DND-41 (cell line): ENCODE measurements around the gene PDCD4.
A peak's percentile ranks its signal among the peaks of the same experiment; 100 is the strongest.

Source experiments
- ATAC-seq: fragments of 200-7000 bp; cut with Tn5 transposase; 3 replicates; pipeline ENCODE4 v1.9.1; 2021; ENCODE audit warnings: low read depth; ENCODE audit not compliant: insufficient read depth
- DNase-seq: peaks from one replicate; pipeline ENCODE4 v3.0.0-alpha.2; 2020
- H2AFZ ChIP-seq: 2 replicates; pipeline ENCODE4 v1.6.0; 2012; ENCODE audit warnings: low read depth, low read length
- H3K27ac ChIP-seq: 2 replicates; pipeline ENCODE4 v1.5.1; 2012; ENCODE audit warnings: low read length, inconsistent platforms
- H3K27me3 ChIP-seq: fragments of 200-600 bp; sonication (generic); 2 replicates; pipeline ENCODE4 v1.6.0; 2012; ENCODE audit warnings: low read length, mild to moderate bottlenecking, inconsistent platforms; ENCODE audit not compliant: insufficient read depth, poor library complexity
- H3K36me3 ChIP-seq: 2 replicates; pipeline ENCODE4 v1.5.1; 2012; ENCODE audit warnings: low read length, inconsistent platforms; ENCODE audit not compliant: insufficient read depth
- H3K4me1 ChIP-seq: 2 replicates; pipeline ENCODE4 v1.5.1; 2012; ENCODE audit warnings: mild to moderate bottlenecking, low read length; ENCODE audit not compliant: insufficient read depth
- H3K4me2 ChIP-seq: 2 replicates; pipeline ENCODE4 v1.6.0; 2012; ENCODE audit warnings: mild to moderate bottlenecking, moderate library complexity, low read length, inconsistent platforms; ENCODE audit not compliant: insufficient read depth
- H3K4me3 ChIP-seq, 2 experiments: fragments of 200-600 bp in 1 of 2; shearing (Covaris generic) in 1 of 2; 2 replicates each; pipeline ENCODE4 v1.5.1; 2012 to 2016; ENCODE audit warnings: inconsistent platforms in 2 of 2, low read length in 2 of 2, mild to moderate bottlenecking in 2 of 2, low read depth in 1 of 2, moderate library complexity in 1 of 2
- H3K79me2 ChIP-seq: 2 replicates; pipeline ENCODE4 v1.6.0; 2012; ENCODE audit warnings: low read length, inconsistent platforms; ENCODE audit not compliant: insufficient read depth
- H3K9ac ChIP-seq: 2 replicates; pipeline ENCODE4 v1.6.0; 2012; ENCODE audit warnings: low read depth, mild to moderate bottlenecking, inconsistent platforms, low read length, moderate library complexity
- H3K9me3 ChIP-seq: 2 replicates; pipeline ENCODE4 v1.5.1; 2012; ENCODE audit warnings: low read length, moderate library complexity, mild to moderate bottlenecking, inconsistent platforms; ENCODE audit not compliant: insufficient read depth, severe bottlenecking
- H4K20me1 ChIP-seq: 2 replicates; pipeline ENCODE4 v1.6.0; 2012; ENCODE audit warnings: low read length; ENCODE audit not compliant: insufficient read depth
- EZH2 ChIP-seq: IDR thresholded peaks from 3 replicates; pipeline ENCODE4 v1.6.1; 2012; ENCODE audit warnings: borderline replicate concordance, low read depth, mild to moderate bottlenecking, moderate library complexity, low read length, inconsistent platforms; ENCODE audit not compliant: severe bottlenecking
- TF ChIP-seq, protein P1 (sequence below): IDR thresholded peaks from 2 replicates; pipeline ENCODE4 v1.5.1; 2012; ENCODE audit warnings: borderline replicate concordance, low read length, moderate library complexity, mild to moderate bottlenecking; ENCODE audit not compliant: poor library complexity, severe bottlenecking; ENCODE audit errors: extremely low read depth

PDCD4 gene

GRCh38 chr10:110833234-110833940, 38.3 kb upstream of the PDCD4 start:
- Histone ChIP-seq H3K36me3 (no peaks in the 10 kb centered on the region), H3K9ac (no peak overlapping the region), H3K27ac (no peak overlapping the region), H2AFZ (no peak overlapping the region), H3K27me3 (peaks cover 4% of the 10 kb centered on the region), H3K4me1 (peaks cover 8% of the 10 kb centered on the region), H4K20me1 (no peaks in the 10 kb centered on the region), H3K4me3 (no peak overlapping the region), H3K4me2 (no peak overlapping the region), H3K9me3 (no peaks in the 10 kb centered on the region), H3K79me2 (no peaks in the 10 kb centered on the region)
- TF ChIP-seq, protein P1, sequence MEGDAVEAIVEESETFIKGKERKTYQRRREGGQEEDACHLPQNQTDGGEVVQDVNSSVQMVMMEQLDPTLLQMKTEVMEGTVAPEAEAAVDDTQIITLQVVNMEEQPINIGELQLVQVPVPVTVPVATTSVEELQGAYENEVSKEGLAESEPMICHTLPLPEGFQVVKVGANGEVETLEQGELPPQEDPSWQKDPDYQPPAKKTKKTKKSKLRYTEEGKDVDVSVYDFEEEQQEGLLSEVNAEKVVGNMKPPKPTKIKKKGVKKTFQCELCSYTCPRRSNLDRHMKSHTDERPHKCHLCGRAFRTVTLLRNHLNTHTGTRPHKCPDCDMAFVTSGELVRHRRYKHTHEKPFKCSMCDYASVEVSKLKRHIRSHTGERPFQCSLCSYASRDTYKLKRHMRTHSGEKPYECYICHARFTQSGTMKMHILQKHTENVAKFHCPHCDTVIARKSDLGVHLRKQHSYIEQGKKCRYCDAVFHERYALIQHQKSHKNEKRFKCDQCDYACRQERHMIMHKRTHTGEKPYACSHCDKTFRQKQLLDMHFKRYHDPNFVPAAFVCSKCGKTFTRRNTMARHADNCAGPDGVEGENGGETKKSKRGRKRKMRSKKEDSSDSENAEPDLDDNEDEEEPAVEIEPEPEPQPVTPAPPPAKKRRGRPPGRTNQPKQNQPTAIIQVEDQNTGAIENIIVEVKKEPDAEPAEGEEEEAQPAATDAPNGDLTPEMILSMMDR: no peak
- TF ChIP-seq EZH2: no peak
- ATAC-seq (no peak), DNase-seq (no peak)

DNA sequence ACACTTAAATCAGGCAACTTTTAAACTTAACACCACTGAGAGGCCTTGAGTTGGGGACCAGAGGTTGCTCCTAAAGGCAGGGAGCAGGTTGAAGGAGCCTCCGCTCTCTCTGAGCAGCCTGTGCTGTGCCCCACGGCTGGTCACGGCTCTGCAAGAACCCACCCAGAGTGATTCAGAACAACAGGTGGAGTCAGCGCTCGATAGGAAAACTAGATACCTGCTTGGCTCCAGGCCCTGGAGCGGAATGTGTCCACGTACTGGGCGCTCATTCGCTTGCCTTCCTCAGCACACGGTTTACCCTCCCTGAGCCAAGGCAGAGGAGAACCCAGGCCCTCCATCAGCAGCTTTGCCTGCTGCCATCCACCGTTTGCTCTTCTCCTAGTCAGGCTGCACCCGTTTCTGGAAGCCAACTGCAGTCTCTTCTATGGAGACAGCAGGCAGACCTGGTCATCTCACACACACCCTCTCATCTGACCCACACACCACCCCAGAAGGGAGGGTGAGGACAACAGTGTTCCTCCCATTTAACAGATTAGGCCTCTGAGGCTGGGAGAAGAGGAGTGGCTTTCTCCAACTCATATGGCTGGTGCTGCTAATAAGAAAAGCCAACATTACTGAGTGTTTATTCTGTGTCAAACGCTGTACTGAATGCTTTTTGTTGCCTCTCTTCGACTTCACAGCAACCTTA, 37.6 kb upstream of the PDCD4 start:
- H2AFZ ChIP-seq: 0 out of 2 replicates have a peak overlapping the region, but pooled peaks have one; percentile 44
- H4K20me1 ChIP-seq: no peaks in the 10 kb centered on the region
- DNase-seq: no peak
- no peak for ATAC-seq
- H3K4me1 ChIP-seq: peaks cover 8% of the 10 kb centered on the region
- no peak overlapping the region for H3K4me3 ChIP-seq
- no peak overlapping the region for H3K9ac ChIP-seq
- no peaks in the 10 kb centered on the region for H3K36me3 ChIP-seq
- H3K79me2 ChIP-seq: no peaks in the 10 kb centered on the region
- H3K4me2 ChIP-seq: no peak overlapping the region
- TF ChIP-seq, protein P1: no peak
- TF ChIP-seq EZH2: no peak
- H3K9me3 ChIP-seq: no peaks in the 10 kb centered on the region
- no peak overlapping the region for H3K27ac ChIP-seq
- peaks cover 4% of the 10 kb centered on the region for H3K27me3 ChIP-seq

GRCh38 chr10:110834629-110835301, 37.0 kb upstream of the PDCD4 start:
- Histone ChIP-seq H3K27me3 (peaks cover 4% of the 10 kb centered on the region), H4K20me1 (no peaks in the 10 kb centered on the region), H3K36me3 (no peaks in the 10 kb centered on the region), H3K79me2 (no peaks in the 10 kb centered on the region), H2AFZ (peak overlapping the region; percentile 44), H3K4me1 (peaks cover 8% of the 10 kb centered on the region), H3K27ac (no peak overlapping the region), H3K4me3 (no peak overlapping the region), H3K9ac (no peak overlapping the region), H3K4me2 (no peak overlapping the region), H3K9me3 (no peaks in the 10 kb centered on the region)
- peak; percentile 25 for DNase-seq
- peak; percentile 84 for ATAC-seq
- TF ChIP-seq, protein P1: no peak
- no peak for TF ChIP-seq EZH2
